Measurements from ENCODE around the gene ADAD1. TPM values are rescaled to one million over a fixed set of nuclear protein-coding genes. Genes with fewer than 3 reads are reported as not detected.

The ADAD1 gene
- total RNA-seq = not detected

- TF ChIP-seq CTCF (IDR thresholded peaks at IDR 0.05) = no peak
Measured at GRCh38 chr4:122378711-122379110, at the start of gene ADAD1. ADAD1 (plus strand) TSS chr4:122379011; CDS start chr4:122380070, 1,059 bp downstream.

GRCh38 chr4:122329876-122330565, 48.8 kb upstream of the ADAD1 start:
- no peaks in the 10 kb centered on the region for H3K4me1 ChIP-seq (ENCODE audit: control insufficient read depth in 1 of 2, low read depth in 2 of 2)
- TF ChIP-seq CTCF (IDR thresholded peaks at IDR 0.05) = no peak
- DNase-seq (ENCODE audit: low spot score) (no peak), ATAC-seq (ENCODE audit: insufficient number of reproducible peaks, low FRiP score, low read depth) (no peak)
- no peaks in the 10 kb centered on the region for H3K9me3 ChIP-seq
- no peaks in the 10 kb centered on the region for H3K27me3 ChIP-seq (replicated peaks; ENCODE audit: insufficient read depth)
- H3K27ac ChIP-seq = no peak overlapping the region
- H3K4me3 ChIP-seq = no peak overlapping the region
- peaks cover 14% of the 10 kb centered on the region for H3K36me3 ChIP-seq

More at GRCh38 chr4:122378711-122379110, at the start of gene ADAD1:
- Histone ChIP-seq H3K27me3 (replicated peaks; ENCODE audit: insufficient read depth) (no peaks in the 10 kb centered on the region), H3K27ac (no peak within 1 kb of the TSS), H3K4me1 (ENCODE audit: control insufficient read depth in 1 of 2, low read depth in 2 of 2) (no peaks in the 10 kb centered on the region), H3K36me3 (no peaks in the 10 kb centered on the region), H3K4me3 (no peak within 1 kb of the TSS), H3K9me3 (no peaks in the 10 kb centered on the region)
- ATAC-seq (ENCODE audit: insufficient number of reproducible peaks, low FRiP score, low read depth) (no peak), DNase-seq (ENCODE audit: low spot score) (no peak)

GRCh38 chr4:122331195-122331594, 47.6 kb upstream of the ADAD1 start:
- Histone ChIP-seq H3K4me3 (no peak overlapping the region), H3K9me3 (no peaks in the 10 kb centered on the region), H3K27ac (no peak overlapping the region), H3K27me3 (replicated peaks; ENCODE audit: insufficient read depth) (no peaks in the 10 kb centered on the region), H3K4me1 (ENCODE audit: control insufficient read depth in 1 of 2, low read depth in 2 of 2) (no peaks in the 10 kb centered on the region), H3K36me3 (peaks cover 14% of the 10 kb centered on the region)
- no peak for TF ChIP-seq CTCF (IDR thresholded peaks at IDR 0.05)
- ATAC-seq (ENCODE audit: insufficient number of reproducible peaks, low FRiP score, low read depth) = no peak
- no peak for DNase-seq (ENCODE audit: low spot score)

GRCh38 chr4:122334828-122335227, 44.0 kb upstream of the ADAD1 start:
- DNase-seq (ENCODE audit: low spot score) = no peak
- TF ChIP-seq CTCF (IDR thresholded peaks at IDR 0.05) = no peak
- ATAC-seq (ENCODE audit: insufficient number of reproducible peaks, low FRiP score, low read depth) = no peak

DNA sequence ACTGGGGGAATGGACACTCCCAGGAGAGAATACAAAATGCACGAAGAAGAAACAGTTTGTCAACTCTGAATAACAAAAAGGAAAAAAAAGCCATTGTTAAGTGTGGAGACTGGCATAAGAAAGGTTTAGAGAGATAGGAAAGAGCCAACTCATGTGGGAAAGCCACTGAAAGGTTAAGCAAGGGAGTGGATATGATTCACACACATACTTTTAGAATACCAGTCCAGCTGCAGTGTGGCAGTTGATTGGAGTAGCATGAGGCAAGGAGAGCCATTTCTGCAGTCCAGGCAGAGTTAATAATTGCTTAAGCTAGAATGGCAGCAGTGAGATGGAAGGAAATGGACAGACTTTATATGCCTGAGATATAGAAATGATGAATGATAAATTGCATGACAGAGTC, 36.9 kb upstream of the ADAD1 start:
- Histone ChIP-seq H3K4me1 (ENCODE audit: control insufficient read depth in 1 of 2, low read depth in 2 of 2) (no peaks in the 10 kb centered on the region), H3K27ac (no peak overlapping the region), H3K9me3 (no peaks in the 10 kb centered on the region), H3K36me3 (peaks cover 9% of the 10 kb centered on the region), H3K27me3 (replicated peaks; ENCODE audit: insufficient read depth) (no peaks in the 10 kb centered on the region), H3K4me3 (no peak overlapping the region)
- no peak for ATAC-seq (ENCODE audit: insufficient number of reproducible peaks, low FRiP score, low read depth)
- no peak for TF ChIP-seq CTCF (IDR thresholded peaks at IDR 0.05)
- no peak for DNase-seq (ENCODE audit: low spot score)

More at GRCh38 chr4:122334828-122335227, 44.0 kb upstream of the ADAD1 start:
- H3K4me3 ChIP-seq = no peak overlapping the region
- H3K9me3 ChIP-seq = no peaks in the 10 kb centered on the region
- H3K4me1 ChIP-seq (ENCODE audit: control insufficient read depth in 1 of 2, low read depth in 2 of 2) = no peaks in the 10 kb centered on the region
- peaks cover 15% of the 10 kb centered on the region for H3K36me3 ChIP-seq
- no peak overlapping the region for H3K27ac ChIP-seq
- no peaks in the 10 kb centered on the region for H3K27me3 ChIP-seq (replicated peaks; ENCODE audit: insufficient read depth)

Measured in thoracic aorta (tissue), 2 donors.